Measurements from ENCODE around the gene DOCK4.

Gene DOCK4

GRCh38 chr7:112125250-112125649, 80.9 kb downstream of the DOCK4 start:
- H3K4me3 ChIP-seq (ENCODE audit: low read depth, low read length) = no peak overlapping the region
- TF ChIP-seq CTCF (IDR thresholded peaks at IDR 0.05; ENCODE audit: low read depth, low read length) = no peak

GRCh38 chr7:112124061-112124766, 82.0 kb downstream of the DOCK4 start:
- H3K4me3 ChIP-seq (ENCODE audit: low read depth, low read length) = no peak overlapping the region
- TF ChIP-seq CTCF (IDR thresholded peaks at IDR 0.05; ENCODE audit: low read depth, low read length) = no peak

- no peak for TF ChIP-seq CTCF (IDR thresholded peaks at IDR 0.05; ENCODE audit: low read depth, low read length)
- no peak overlapping the region for H3K4me3 ChIP-seq (ENCODE audit: low read depth, low read length)
These were observed 83.4 kb downstream of the DOCK4 start for GRCh38 chr7:112122798-112123197.

- H3K4me3 ChIP-seq (ENCODE audit: low read depth, low read length) = no peak overlapping the region
- no peak for TF ChIP-seq CTCF (IDR thresholded peaks at IDR 0.05; ENCODE audit: low read depth, low read length)
These were observed 84.1 kb downstream of the DOCK4 start for GRCh38 chr7:112122144-112122543.

GRCh38 chr7:112121318-112121717, 84.9 kb downstream of the DOCK4 start:
- no peak overlapping the region for H3K4me3 ChIP-seq (ENCODE audit: low read depth, low read length)
- no peak for TF ChIP-seq CTCF (IDR thresholded peaks at IDR 0.05; ENCODE audit: low read depth, low read length)

GRCh38 chr7:112120696-112121217, 85.4 kb downstream of the DOCK4 start:
- TF ChIP-seq CTCF (IDR thresholded peaks at IDR 0.05; ENCODE audit: low read depth, low read length) = no peak
- H3K4me3 ChIP-seq (ENCODE audit: low read depth, low read length) = no peak overlapping the region

Data from WI38 (cell line).